ENCODE measurements around the gene FHL2. TPM values are rescaled to one million over a fixed set of nuclear protein-coding genes. Genes with fewer than 3 reads are reported as not detected.

FHL2 gene
- total and polyA plus RNA-seq, 2 donors (not counting 1 experiment from before 2014, with no cell fraction given) = not detected

- Histone ChIP-seq H3K27me3 (replicated peaks in 1 of 4; ENCODE audit: control extremely low read depth in 1 of 4, control insufficient read depth in 3 of 4, insufficient read depth in 4 of 4, low read length in 3 of 4) (peaks cover 0 to 31% (median 11%) of the 10 kb centered on the region in 4 experiments), H4K20me1 (ENCODE audit: control insufficient read depth, insufficient read depth, low read length, poor library complexity, severe bottlenecking) (no peaks in the 10 kb centered on the region), H3K4me3 (ENCODE audit: control extremely low read depth in 1 of 5, extremely low read depth in 1 of 5, insufficient read depth in 1 of 5, low read depth in 2 of 5, low read length in 4 of 5) (no peak overlapping the region), H3K9ac (ENCODE audit: low read length) (no peak overlapping the region), H3K4me2 (replicated peaks; ENCODE audit: low read depth, low read length, poor library complexity, severe bottlenecking) (no peak overlapping the region), H3K9me3 (ENCODE audit: control extremely low read depth in 1 of 3, control insufficient read depth in 2 of 3, insufficient read depth in 1 of 3, low read length in 2 of 3) (peaks cover 0 to 9% (median 0%) of the 10 kb centered on the region in 3 donors), H3K27ac (ENCODE audit: low read length in 2 of 2) (no peak overlapping the region), H3K79me2 (ENCODE audit: control insufficient read depth, insufficient read depth, low read length) (no peaks in the 10 kb centered on the region), H2AFZ (ENCODE audit: insufficient read depth, low read depth, low read length, poor library complexity, severe bottlenecking) (no peak overlapping the region), H3K4me1 (ENCODE audit: control insufficient read depth in 2 of 2, insufficient read depth in 2 of 2, low read length in 2 of 2) (peaks cover 9 to 10% of the 10 kb centered on the region in 2 donors), H3K36me3 (replicated peaks in 1 of 2; ENCODE audit: control extremely low read depth in 1 of 2, control insufficient read depth in 1 of 2, extremely low read depth in 1 of 2, insufficient read depth in 2 of 2, low read length in 1 of 2) (no peaks in the 10 kb centered on the region)
- Mint-ChIP-seq H3K27ac (no peak overlapping the region), H3K27me3 (peaks cover 42% of the 10 kb centered on the region), H3K4me3 (no peak overlapping the region), H3K4me1 (peaks cover 5% of the 10 kb centered on the region), H3K9me3 (ENCODE audit: insufficient read depth) (no peaks in the 10 kb centered on the region)
- ChIA-PET POLR2A (no interaction called here), CTCF (no interaction called here)
- TF ChIP-seq EZH2 (IDR thresholded peaks at IDR 0.05; ENCODE audit: borderline replicate concordance, insufficient read depth, low read depth, low read length, poor library complexity, severe bottlenecking) (no peak), CTCF (IDR thresholded peaks at IDR 0.05) (no peak)
- intact Hi-C loops (cut with micrococcal nuclease) = no loop called here
- no peak for DNase-seq
- 100% methylated on average over 1 of the region's 8 CpGs for WGBS (ENCODE audit: insufficient coverage)
- no peak for ATAC-seq (ENCODE audit: low read depth)
Observed at GRCh38 chr2:105403241-105403782, 4.5 kb upstream of the FHL2 start.

- intact Hi-C loops (cut with micrococcal nuclease) = no loop called here
- no peak for DNase-seq
- H3K9ac ChIP-seq (ENCODE audit: low read length) = no peak overlapping the region
Observed at GRCh38 chr2:105402809-105403208, 4.0 kb upstream of the FHL2 start.

More at GRCh38 chr2:105402809-105403208, 4.0 kb upstream of the FHL2 start:
- no peak overlapping the region for H3K4me2 ChIP-seq (replicated peaks; ENCODE audit: low read depth, low read length, poor library complexity, severe bottlenecking)
- no peaks in the 10 kb centered on the region for H3K9me3 Mint-ChIP-seq (ENCODE audit: insufficient read depth)
- no peak overlapping the region for H3K27ac Mint-ChIP-seq
- CTCF ChIA-PET = no interaction called here
- H3K36me3 ChIP-seq (replicated peaks in 1 of 2; ENCODE audit: control extremely low read depth in 1 of 2, control insufficient read depth in 1 of 2, extremely low read depth in 1 of 2, insufficient read depth in 2 of 2, low read length in 1 of 2) = no peaks in the 10 kb centered on the region
- POLR2A ChIA-PET = no interaction called here
- no CpG with 5 or more reads among the region's 2 CpGs for WGBS (ENCODE audit: insufficient coverage)
- ATAC-seq (ENCODE audit: low read depth) = no peak
- H3K4me1 Mint-ChIP-seq = peaks cover 8% of the 10 kb centered on the region
- H3K4me3 ChIP-seq (ENCODE audit: control extremely low read depth in 1 of 5, extremely low read depth in 1 of 5, insufficient read depth in 1 of 5, low read depth in 2 of 5, low read length in 4 of 5) = no peak overlapping the region
- peaks cover 10 to 14% of the 10 kb centered on the region in 2 donors for H3K4me1 ChIP-seq (ENCODE audit: control insufficient read depth in 2 of 2, insufficient read depth in 2 of 2, low read length in 2 of 2)
- H3K27me3 Mint-ChIP-seq = peaks cover 42% of the 10 kb centered on the region
- no peak overlapping the region for H3K4me3 Mint-ChIP-seq
- peaks cover 0 to 9% (median 0%) of the 10 kb centered on the region in 3 donors for H3K9me3 ChIP-seq (ENCODE audit: control extremely low read depth in 1 of 3, control insufficient read depth in 2 of 3, insufficient read depth in 1 of 3, low read length in 2 of 3)
- no peak overlapping the region for H3K27ac ChIP-seq (ENCODE audit: low read length in 2 of 2)
- no peak overlapping the region for H2AFZ ChIP-seq (ENCODE audit: insufficient read depth, low read depth, low read length, poor library complexity, severe bottlenecking)
- no peak for TF ChIP-seq EZH2 (IDR thresholded peaks at IDR 0.05; ENCODE audit: borderline replicate concordance, insufficient read depth, low read depth, low read length, poor library complexity, severe bottlenecking)
- no peak for TF ChIP-seq CTCF (IDR thresholded peaks at IDR 0.05)
- no peaks in the 10 kb centered on the region for H4K20me1 ChIP-seq (ENCODE audit: control insufficient read depth, insufficient read depth, low read length, poor library complexity, severe bottlenecking)
- peaks cover 0 to 36% (median 16%) of the 10 kb centered on the region in 4 experiments for H3K27me3 ChIP-seq (replicated peaks in 1 of 4; ENCODE audit: control extremely low read depth in 1 of 4, control insufficient read depth in 3 of 4, insufficient read depth in 4 of 4, low read length in 3 of 4)
- H3K79me2 ChIP-seq (ENCODE audit: control insufficient read depth, insufficient read depth, low read length) = no peaks in the 10 kb centered on the region

All from B cell (primary cell).